DND-41 (cell line): ENCODE results near the gene ABCB11.

Experiments used
- EZH2 ChIP-seq: IDR thresholded peaks from 3 replicates; pipeline ENCODE4 v1.6.1; 2012; ENCODE audit warnings: borderline replicate concordance, low read depth, mild to moderate bottlenecking, moderate library complexity, low read length, inconsistent platforms; ENCODE audit not compliant: severe bottlenecking
- TF ChIP-seq, protein P1 (sequence below): IDR thresholded peaks from 2 replicates; pipeline ENCODE4 v1.5.1; 2012; ENCODE audit warnings: borderline replicate concordance, low read length, moderate library complexity, mild to moderate bottlenecking; ENCODE audit not compliant: poor library complexity, severe bottlenecking; ENCODE audit errors: extremely low read depth

DNA sequence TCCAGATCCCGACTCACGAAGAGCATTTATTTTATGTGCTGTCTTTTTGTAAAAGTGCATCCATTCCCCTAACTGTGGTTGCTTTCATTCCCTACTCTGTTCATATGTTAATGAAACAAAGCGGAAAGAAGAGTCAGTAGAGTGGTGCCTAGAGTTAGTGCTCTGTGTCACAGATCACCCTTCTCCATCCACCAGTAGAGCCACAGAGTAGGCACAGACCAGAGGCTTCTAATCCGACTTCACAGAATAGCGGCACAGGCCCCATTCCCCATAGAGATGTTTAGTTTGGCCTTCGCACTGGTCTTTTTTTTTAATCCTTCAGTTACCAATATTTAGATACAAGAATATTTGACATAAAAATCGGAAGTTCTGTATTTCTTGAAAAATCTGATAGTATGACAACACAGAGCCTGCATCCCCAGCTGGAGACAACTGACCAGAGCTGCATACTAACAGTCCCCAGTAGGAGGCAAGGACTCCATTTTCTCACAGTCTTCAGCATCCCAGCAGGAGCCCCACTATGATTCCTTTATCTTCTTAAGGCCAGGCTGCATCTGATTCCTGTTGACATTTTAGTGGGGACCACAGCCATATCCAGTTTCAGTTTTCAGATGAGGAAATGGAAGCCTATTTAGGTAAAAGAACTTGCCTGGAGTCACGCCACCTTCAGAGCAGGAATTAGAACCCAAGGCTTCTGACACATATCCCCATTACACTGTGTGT, 123.0 kb downstream of the ABCB11 start:
- TF ChIP-seq, protein P1, sequence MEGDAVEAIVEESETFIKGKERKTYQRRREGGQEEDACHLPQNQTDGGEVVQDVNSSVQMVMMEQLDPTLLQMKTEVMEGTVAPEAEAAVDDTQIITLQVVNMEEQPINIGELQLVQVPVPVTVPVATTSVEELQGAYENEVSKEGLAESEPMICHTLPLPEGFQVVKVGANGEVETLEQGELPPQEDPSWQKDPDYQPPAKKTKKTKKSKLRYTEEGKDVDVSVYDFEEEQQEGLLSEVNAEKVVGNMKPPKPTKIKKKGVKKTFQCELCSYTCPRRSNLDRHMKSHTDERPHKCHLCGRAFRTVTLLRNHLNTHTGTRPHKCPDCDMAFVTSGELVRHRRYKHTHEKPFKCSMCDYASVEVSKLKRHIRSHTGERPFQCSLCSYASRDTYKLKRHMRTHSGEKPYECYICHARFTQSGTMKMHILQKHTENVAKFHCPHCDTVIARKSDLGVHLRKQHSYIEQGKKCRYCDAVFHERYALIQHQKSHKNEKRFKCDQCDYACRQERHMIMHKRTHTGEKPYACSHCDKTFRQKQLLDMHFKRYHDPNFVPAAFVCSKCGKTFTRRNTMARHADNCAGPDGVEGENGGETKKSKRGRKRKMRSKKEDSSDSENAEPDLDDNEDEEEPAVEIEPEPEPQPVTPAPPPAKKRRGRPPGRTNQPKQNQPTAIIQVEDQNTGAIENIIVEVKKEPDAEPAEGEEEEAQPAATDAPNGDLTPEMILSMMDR = no peak
- no peak for TF ChIP-seq EZH2
